GM23338 (cell line): Measurements from ENCODE around the gene DGKB. TPM values are rescaled to one million over a fixed set of nuclear protein-coding genes. Genes with fewer than 3 reads are reported as not detected.

Experiments
- ATAC-seq: fragments of 200-7000 bp; cut with Tn5 transposase; 3 replicates; pipeline ENCODE4 v1.9.1; 2020
- DNase-seq: peaks from one replicate; pipeline ENCODE4 v3.0.0-alpha.2; 2015; ENCODE audit warnings: low spot score
- H2AFZ ChIP-seq: fragments of 200-600 bp; sonication (generic); 2 replicates; pipeline ENCODE4 v1.8.0; 2016; ENCODE audit warnings: antibody characterized with exemption, mild to moderate bottlenecking, moderate library complexity
- H3F3A ChIP-seq: fragments of 200-600 bp; sonication (generic); replicated peaks from 2 replicates; pipeline ENCODE4 v1.8.0; 2017; ENCODE audit warnings: antibody characterized with exemption, mixed run types, low read depth
- H3K27ac ChIP-seq: fragments of 200-600 bp; sonication (generic); 2 replicates; pipeline ENCODE4 v1.6.1; 2016; ENCODE audit warnings: low read depth
- H3K27me3 ChIP-seq: fragments of 200-600 bp; sonication (generic); 2 replicates; pipeline ENCODE4 v1.8.0; 2016; ENCODE audit warnings: mild to moderate bottlenecking, mixed run types, moderate library complexity; ENCODE audit not compliant: insufficient read depth
- H3K36me3 ChIP-seq: fragments of 200-600 bp; sonication (generic); 2 replicates; pipeline ENCODE4 v1.8.0; 2016; ENCODE audit warnings: mild to moderate bottlenecking; ENCODE audit not compliant: insufficient read depth
- H3K4me1 ChIP-seq: fragments of 200-600 bp; sonication (generic); 2 replicates; pipeline ENCODE4 v1.8.0; 2016; ENCODE audit warnings: mild to moderate bottlenecking, moderate library complexity; ENCODE audit not compliant: insufficient read depth
- H3K4me2 ChIP-seq: fragments of 200-600 bp; sonication (generic); 2 replicates; pipeline ENCODE4 v1.7.1; 2017; ENCODE audit warnings: mixed run types
- H3K4me3 ChIP-seq: fragments of 200-600 bp; sonication (generic); 2 replicates; pipeline ENCODE4 v1.6.1; 2016; ENCODE audit warnings: mixed run types
- H3K79me2 ChIP-seq: fragments of 200-600 bp; sonication (generic); replicated peaks from 2 replicates; pipeline ENCODE4 v1.8.0; 2017; ENCODE audit warnings: mild to moderate bottlenecking; ENCODE audit not compliant: insufficient read depth
- H3K9me2 ChIP-seq: fragments of 200-600 bp; sonication (generic); 2 replicates; pipeline ENCODE4 v1.8.0; 2017; ENCODE audit not compliant: insufficient read depth
- H4K20me1 ChIP-seq: fragments of 200-600 bp; sonication (generic); replicated peaks from 2 replicates; pipeline ENCODE4 v1.8.0; 2017; ENCODE audit warnings: mild to moderate bottlenecking; ENCODE audit not compliant: insufficient read depth
- H3K27ac Mint-ChIP-seq: 2 replicates; pipeline ENCODE4 v1.8.0; 2020; ENCODE audit warnings: inconsistent platforms, mild to moderate bottlenecking, moderate library complexity, mixed read lengths
- H3K27me3 Mint-ChIP-seq: 3 replicates; pipeline ENCODE4 v1.8.0; 2022; ENCODE audit warnings: low read depth, mild to moderate bottlenecking, moderate library complexity, mixed read lengths, inconsistent platforms; ENCODE audit not compliant: insufficient read depth, poor library complexity
- H3K36me3 Mint-ChIP-seq: 3 replicates; pipeline ENCODE4 v1.8.0; 2021; ENCODE audit warnings: low read depth, mild to moderate bottlenecking, inconsistent platforms, moderate library complexity, mixed read lengths
- H3K4me1 Mint-ChIP-seq: 3 replicates; pipeline ENCODE4 v1.8.0; 2020; ENCODE audit warnings: mild to moderate bottlenecking, inconsistent platforms, mixed read lengths
- H3K4me3 Mint-ChIP-seq: 3 replicates; pipeline ENCODE4 v1.8.0; 2021; ENCODE audit warnings: moderate library complexity, mild to moderate bottlenecking, inconsistent platforms, mixed read lengths
- H3K9me3 Mint-ChIP-seq: 3 replicates; pipeline ENCODE4 v1.8.0; 2020; ENCODE audit warnings: moderate library complexity, mild to moderate bottlenecking, inconsistent platforms, mixed read lengths
- STAT1 ChIP-seq: IDR thresholded peaks from one replicate; pipeline ENCODE4 v1.6.1; 2016; ENCODE audit warnings: antibody characterized with exemption; ENCODE audit not compliant: unreplicated experiment
- ZNF114 ChIP-seq: fragments of 250-450 bp; sonication (Bioruptor Pico); IDR thresholded peaks from 2 replicates; pipeline ENCODE4 v1.5.0; 2020; ENCODE audit warnings: mild to moderate bottlenecking, moderate library complexity
- ZNF331 ChIP-seq: fragments of 250-450 bp; sonication (Bioruptor Pico); IDR thresholded peaks from 2 replicates; pipeline ENCODE4 v1.5.0; 2020; ENCODE audit warnings: low read depth, mild to moderate bottlenecking, moderate library complexity
- polyA plus RNA-seq: library from polyadenylated mRNA; unstranded; fragments of >200 nt; fragmentation: Nextera tagmentation; extraction: Ambion mirVana; gene quantifications from 2 replicates; pipeline ENCODE4 v1.2.1, GENCODE V29; 2016
- total RNA-seq: library from RNA; depleted of rRNA; stranded (reverse); fragments of >200 nt; shearing (Covaris generic); gene quantifications from 2 replicates; pipeline ENCODE4 v1.2.3, GENCODE V29; 2014
- TF ChIP-seq, protein P1 (sequence below), 2 experiments: fragments of 200-600 bp in 1 of 2; sonication (generic) in 1 of 2; conservative IDR thresholded peaks; 2 replicates each; pipeline versions ENCODE4 v1.5.1 to v1.6.1; 2016 to 2017; ENCODE audit warnings: antibody characterized with exemption in 2 of 2, low read depth in 2 of 2, mild to moderate bottlenecking in 2 of 2, moderate library complexity in 1 of 2
- TF ChIP-seq, protein P2 (sequence below): fragments of 250-450 bp; sonication (Bioruptor Pico); IDR thresholded peaks from 2 replicates; pipeline ENCODE4 v1.5.0; 2020; ENCODE audit warnings: mild to moderate bottlenecking, moderate library complexity

Gene DGKB
- total and polyA plus RNA-seq, 2 experiments from 2014 or later = 4.8 to 11.5 TPM

DNA sequence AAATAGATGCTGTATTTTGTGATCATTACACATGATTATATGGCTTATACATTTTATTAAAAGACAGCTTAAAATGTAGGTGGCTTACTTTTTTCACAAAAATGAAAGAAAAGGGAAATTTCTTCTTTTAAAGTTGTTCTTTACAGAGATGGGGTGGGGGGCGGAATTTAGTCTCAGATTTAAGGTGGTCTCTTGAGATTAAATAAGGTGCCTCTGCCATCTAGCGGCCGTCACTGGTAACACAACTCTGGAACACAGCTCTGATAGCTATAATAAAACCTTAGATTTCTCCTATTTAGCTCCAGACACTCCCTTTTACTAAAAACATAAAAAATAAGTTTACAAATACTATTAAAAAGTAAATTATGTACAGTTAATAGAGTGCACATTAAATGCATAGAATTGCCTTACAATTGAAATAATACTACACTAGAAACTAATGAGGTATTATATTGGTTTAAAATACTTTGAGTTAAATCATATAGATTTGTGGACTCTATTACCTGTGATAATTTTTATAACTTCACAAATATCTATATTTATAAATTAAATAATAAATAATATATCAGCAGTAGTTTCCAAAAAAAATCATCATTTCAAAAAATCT is 210.9 kb downstream of the DGKB start:
- Mint-ChIP-seq H3K27me3 (no peaks in the 10 kb centered on the region), H3K27ac (no peak overlapping the region), H3K4me3 (no peak overlapping the region), H3K4me1 (peaks cover 5% of the 10 kb centered on the region), H3K36me3 (peaks cover 8% of the 10 kb centered on the region; the same call in 2 of the 3 replicates), H3K9me3 (no peaks in the 10 kb centered on the region)
- DNase-seq (peak; percentile 77), ATAC-seq (peak; percentile 49)
- H2AFZ ChIP-seq = no peak overlapping the region
- TF ChIP-seq, protein P1, sequence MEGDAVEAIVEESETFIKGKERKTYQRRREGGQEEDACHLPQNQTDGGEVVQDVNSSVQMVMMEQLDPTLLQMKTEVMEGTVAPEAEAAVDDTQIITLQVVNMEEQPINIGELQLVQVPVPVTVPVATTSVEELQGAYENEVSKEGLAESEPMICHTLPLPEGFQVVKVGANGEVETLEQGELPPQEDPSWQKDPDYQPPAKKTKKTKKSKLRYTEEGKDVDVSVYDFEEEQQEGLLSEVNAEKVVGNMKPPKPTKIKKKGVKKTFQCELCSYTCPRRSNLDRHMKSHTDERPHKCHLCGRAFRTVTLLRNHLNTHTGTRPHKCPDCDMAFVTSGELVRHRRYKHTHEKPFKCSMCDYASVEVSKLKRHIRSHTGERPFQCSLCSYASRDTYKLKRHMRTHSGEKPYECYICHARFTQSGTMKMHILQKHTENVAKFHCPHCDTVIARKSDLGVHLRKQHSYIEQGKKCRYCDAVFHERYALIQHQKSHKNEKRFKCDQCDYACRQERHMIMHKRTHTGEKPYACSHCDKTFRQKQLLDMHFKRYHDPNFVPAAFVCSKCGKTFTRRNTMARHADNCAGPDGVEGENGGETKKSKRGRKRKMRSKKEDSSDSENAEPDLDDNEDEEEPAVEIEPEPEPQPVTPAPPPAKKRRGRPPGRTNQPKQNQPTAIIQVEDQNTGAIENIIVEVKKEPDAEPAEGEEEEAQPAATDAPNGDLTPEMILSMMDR (conservative IDR thresholded peaks at IDR 0.05; ENCODE audit: low read depth in 2 of 2) = peak; percentile 79 to 93
- no peak for TF ChIP-seq ZNF331
- no peaks in the 10 kb centered on the region for H3F3A ChIP-seq
- no peaks in the 10 kb centered on the region for H4K20me1 ChIP-seq
- no peaks in the 10 kb centered on the region for H3K9me2 ChIP-seq
- H3K36me3 ChIP-seq = no peaks in the 10 kb centered on the region
- H3K4me3 ChIP-seq = no peak overlapping the region
- peaks cover 6% of the 10 kb centered on the region for H3K4me1 ChIP-seq
- H3K4me2 ChIP-seq = no peak overlapping the region
- H3K27ac ChIP-seq = no peak overlapping the region
- no peaks in the 10 kb centered on the region for H3K27me3 ChIP-seq
- no peaks in the 10 kb centered on the region for H3K79me2 ChIP-seq

DNA sequence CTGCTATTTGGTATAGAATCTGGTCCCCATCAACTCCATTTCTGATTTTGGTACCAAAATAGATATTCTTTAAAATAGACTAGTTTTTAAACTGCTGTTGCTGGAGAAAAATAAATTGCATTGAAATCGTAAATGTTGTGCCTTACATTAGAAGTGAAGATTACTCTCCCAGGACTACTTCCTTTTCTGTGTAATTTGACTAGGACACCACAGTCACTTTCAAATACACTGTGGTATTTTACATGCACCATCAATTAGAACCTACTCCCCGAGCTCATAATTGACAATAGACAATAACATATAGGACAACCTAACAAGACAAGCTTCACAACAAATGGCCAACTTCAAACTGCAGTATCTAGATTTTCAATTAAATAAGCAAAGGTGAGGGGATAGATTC is 211.5 kb downstream of the DGKB start:
- Histone ChIP-seq H3K9me2 (no peaks in the 10 kb centered on the region), H3K4me1 (peaks cover 6% of the 10 kb centered on the region), H3K27ac (no peak overlapping the region), H3K4me2 (no peak overlapping the region), H3F3A (no peaks in the 10 kb centered on the region), H3K4me3 (no peak overlapping the region), H4K20me1 (no peaks in the 10 kb centered on the region), H3K27me3 (no peaks in the 10 kb centered on the region), H2AFZ (no peak overlapping the region), H3K36me3 (no peaks in the 10 kb centered on the region), H3K79me2 (no peaks in the 10 kb centered on the region)
- H3K4me1 Mint-ChIP-seq = peaks cover 5% of the 10 kb centered on the region
- no peaks in the 10 kb centered on the region for H3K27me3 Mint-ChIP-seq
- no peak overlapping the region for H3K4me3 Mint-ChIP-seq
- DNase-seq (no peak), ATAC-seq (no peak)
- peak overlapping the region; percentile 26; the same call in 1 of the 2 replicates for H3K27ac Mint-ChIP-seq
- H3K9me3 Mint-ChIP-seq = no peaks in the 10 kb centered on the region
- peaks cover 8% of the 10 kb centered on the region; the same call in 2 of the 3 replicates for H3K36me3 Mint-ChIP-seq
- no peak for TF ChIP-seq ZNF114

GRCh38 chr7:14690486-14690885 is 212.1 kb downstream of the DGKB start:
- H3K36me3 ChIP-seq = no peaks in the 10 kb centered on the region
- TF ChIP-seq ZNF331 (no peak), ZNF114 (no peak), STAT1 (no peak)
- TF ChIP-seq, protein P1 (conservative IDR thresholded peaks at IDR 0.05; ENCODE audit: low read depth in 2 of 2) = no peak
- TF ChIP-seq, protein P2, sequence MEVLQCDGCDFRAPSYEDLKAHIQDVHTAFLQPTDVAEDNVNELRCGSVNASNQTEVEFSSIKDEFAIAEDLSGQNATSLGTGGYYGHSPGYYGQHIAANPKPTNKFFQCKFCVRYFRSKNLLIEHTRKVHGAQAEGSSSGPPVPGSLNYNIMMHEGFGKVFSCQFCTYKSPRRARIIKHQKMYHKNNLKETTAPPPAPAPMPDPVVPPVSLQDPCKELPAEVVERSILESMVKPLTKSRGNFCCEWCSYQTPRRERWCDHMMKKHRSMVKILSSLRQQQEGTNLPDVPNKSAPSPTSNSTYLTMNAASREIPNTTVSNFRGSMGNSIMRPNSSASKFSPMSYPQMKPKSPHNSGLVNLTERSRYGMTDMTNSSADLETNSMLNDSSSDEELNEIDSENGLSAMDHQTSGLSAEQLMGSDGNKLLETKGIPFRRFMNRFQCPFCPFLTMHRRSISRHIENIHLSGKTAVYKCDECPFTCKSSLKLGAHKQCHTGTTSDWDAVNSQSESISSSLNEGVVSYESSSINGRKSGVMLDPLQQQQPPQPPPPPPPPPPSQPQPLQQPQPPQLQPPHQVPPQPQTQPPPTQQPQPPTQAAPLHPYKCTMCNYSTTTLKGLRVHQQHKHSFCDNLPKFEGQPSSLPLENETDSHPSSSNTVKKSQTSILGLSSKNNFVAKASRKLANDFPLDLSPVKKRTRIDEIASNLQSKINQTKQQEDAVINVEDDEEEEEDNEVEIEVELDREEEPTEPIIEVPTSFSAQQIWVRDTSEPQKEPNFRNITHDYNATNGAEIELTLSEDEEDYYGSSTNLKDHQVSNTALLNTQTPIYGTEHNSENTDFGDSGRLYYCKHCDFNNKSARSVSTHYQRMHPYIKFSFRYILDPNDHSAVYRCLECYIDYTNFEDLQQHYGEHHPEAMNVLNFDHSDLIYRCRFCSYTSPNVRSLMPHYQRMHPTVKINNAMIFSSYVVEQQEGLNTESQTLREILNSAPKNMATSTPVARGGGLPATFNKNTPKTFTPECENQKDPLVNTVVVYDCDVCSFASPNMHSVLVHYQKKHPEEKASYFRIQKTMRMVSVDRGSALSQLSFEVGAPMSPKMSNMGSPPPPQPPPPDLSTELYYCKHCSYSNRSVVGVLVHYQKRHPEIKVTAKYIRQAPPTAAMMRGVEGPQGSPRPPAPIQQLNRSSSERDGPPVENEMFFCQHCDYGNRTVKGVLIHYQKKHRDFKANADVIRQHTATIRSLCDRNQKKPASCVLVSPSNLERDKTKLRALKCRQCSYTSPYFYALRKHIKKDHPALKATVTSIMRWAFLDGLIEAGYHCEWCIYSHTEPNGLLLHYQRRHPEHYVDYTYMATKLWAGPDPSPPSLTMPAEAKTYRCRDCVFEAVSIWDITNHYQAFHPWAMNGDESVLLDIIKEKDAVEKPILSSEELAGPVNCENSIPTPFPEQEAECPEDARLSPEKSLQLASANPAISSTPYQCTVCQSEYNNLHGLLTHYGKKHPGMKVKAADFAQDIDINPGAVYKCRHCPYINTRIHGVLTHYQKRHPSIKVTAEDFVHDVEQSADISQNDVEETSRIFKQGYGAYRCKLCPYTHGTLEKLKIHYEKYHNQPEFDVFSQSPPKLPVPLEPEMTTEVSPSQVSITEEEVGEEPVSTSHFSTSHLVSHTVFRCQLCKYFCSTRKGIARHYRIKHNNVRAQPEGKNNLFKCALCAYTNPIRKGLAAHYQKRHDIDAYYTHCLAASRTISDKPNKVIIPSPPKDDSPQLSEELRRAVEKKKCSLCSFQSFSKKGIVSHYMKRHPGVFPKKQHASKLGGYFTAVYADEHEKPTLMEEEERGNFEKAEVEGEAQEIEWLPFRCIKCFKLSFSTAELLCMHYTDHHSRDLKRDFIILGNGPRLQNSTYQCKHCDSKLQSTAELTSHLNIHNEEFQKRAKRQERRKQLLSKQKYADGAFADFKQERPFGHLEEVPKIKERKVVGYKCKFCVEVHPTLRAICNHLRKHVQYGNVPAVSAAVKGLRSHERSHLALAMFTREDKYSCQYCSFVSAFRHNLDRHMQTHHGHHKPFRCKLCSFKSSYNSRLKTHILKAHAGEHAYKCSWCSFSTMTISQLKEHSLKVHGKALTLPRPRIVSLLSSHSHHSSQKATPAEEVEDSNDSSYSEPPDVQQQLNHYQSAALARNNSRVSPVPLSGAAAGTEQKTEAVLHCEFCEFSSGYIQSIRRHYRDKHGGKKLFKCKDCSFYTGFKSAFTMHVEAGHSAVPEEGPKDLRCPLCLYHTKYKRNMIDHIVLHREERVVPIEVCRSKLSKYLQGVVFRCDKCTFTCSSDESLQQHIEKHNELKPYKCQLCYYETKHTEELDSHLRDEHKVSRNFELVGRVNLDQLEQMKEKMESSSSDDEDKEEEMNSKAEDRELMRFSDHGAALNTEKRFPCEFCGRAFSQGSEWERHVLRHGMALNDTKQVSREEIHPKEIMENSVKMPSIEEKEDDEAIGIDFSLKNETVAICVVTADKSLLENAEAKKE (CRISPR knock-in tag) = no peak

More at GRCh38 chr7:14690486-14690885, 212.1 kb downstream of the DGKB start:
- peaks cover 6% of the 10 kb centered on the region for H3K4me1 ChIP-seq
- no peak overlapping the region for H2AFZ ChIP-seq
- no peak for DNase-seq
- no peak overlapping the region for H3K4me2 ChIP-seq
- peaks cover 6% of the 10 kb centered on the region; the same call in 2 of the 3 replicates for H3K36me3 Mint-ChIP-seq
- H3K4me1 Mint-ChIP-seq = peaks cover 5% of the 10 kb centered on the region
- no peak overlapping the region for H3K27ac ChIP-seq
- no peaks in the 10 kb centered on the region for H3K27me3 Mint-ChIP-seq
- no peaks in the 10 kb centered on the region for H3F3A ChIP-seq
- no peaks in the 10 kb centered on the region for H3K9me2 ChIP-seq
- H3K9me3 Mint-ChIP-seq = no peaks in the 10 kb centered on the region
- ATAC-seq = no peak
- H3K27me3 ChIP-seq = no peaks in the 10 kb centered on the region
- H3K79me2 ChIP-seq = no peaks in the 10 kb centered on the region
- no peak overlapping the region for H3K4me3 ChIP-seq
- H4K20me1 ChIP-seq = no peaks in the 10 kb centered on the region
- no peak overlapping the region for H3K4me3 Mint-ChIP-seq
- H3K27ac Mint-ChIP-seq = no peak overlapping the region
